ENCODE results near the gene CCDC192. TPM values are rescaled to one million over a fixed set of nuclear protein-coding genes. Genes with fewer than 3 reads are reported as not detected.

Gene CCDC192
- total and polyA plus RNA-seq, 2 donors (not counting 3 experiments of a cell fraction or from before 2014, with no cell fraction given): not detected

- H3K79me2 ChIP-seq (ENCODE audit: control insufficient read depth, insufficient read depth, low read length): no peaks in the 10 kb centered on the region
- FAIRE-seq (no peak), DNase-seq (ENCODE audit: low read depth, low spot score) (no peak)
- H3K4me3 ChIP-seq (replicated peaks in 1 of 3; ENCODE audit: insufficient read depth in 1 of 3, low read depth in 1 of 3, low read length in 3 of 3): no peak overlapping the region
- intact Hi-C loops (cut with micrococcal nuclease): loop anchor here (2.0 kb wide), 2 partner anchors 24 to 76 kb away; no protein-coding TSS in a partner anchor
- no TSS peak for BruUV-seq (replicated peaks)
- H3K9me3 ChIP-seq (replicated peaks; ENCODE audit: control insufficient read depth, insufficient read depth, low read length): no peaks in the 10 kb centered on the region
- peaks cover 14% of the 10 kb centered on the region for H3K4me1 ChIP-seq (ENCODE audit: control insufficient read depth, extremely low read depth, insufficient read depth, low read length)
- POLR2A ChIA-PET: no interaction called here
- no peaks in the 10 kb centered on the region for H3K36me3 ChIP-seq (ENCODE audit: control insufficient read depth in 2 of 2, extremely low read depth in 1 of 2, insufficient read depth in 2 of 2, low read length in 2 of 2)
- TF ChIP-seq POLR2A (IDR thresholded peaks at IDR 0.05; ENCODE audit: low read depth, low read length) (no peak), JUN (IDR thresholded peaks at IDR 0.05; ENCODE audit: borderline replicate concordance, insufficient read depth, insufficient read length, low read depth) (no peak), GATA2 (IDR thresholded peaks at IDR 0.05; ENCODE audit: insufficient read depth, insufficient read length, low read depth, low read length) (no peak), CTCF (IDR thresholded peaks at IDR 0.05; ENCODE audit: extremely low read depth in 1 of 2, insufficient read depth in 1 of 2, low read depth in 1 of 2, low read length in 2 of 2) (no peak), MYC (IDR thresholded peaks at IDR 0.05; ENCODE audit: low read depth, low read length) (no peak), POLR2AphosphoS5 (IDR thresholded peaks at IDR 0.05; ENCODE audit: insufficient read depth, low read depth, low read length) (no peak), FOS (IDR thresholded peaks at IDR 0.05; ENCODE audit: borderline replicate concordance, insufficient read depth, low read length) (no peak), EZH2 (IDR thresholded peaks at IDR 0.05; ENCODE audit: borderline replicate concordance, low read depth, low read length, severe bottlenecking) (no peak)
- TF ChIP-seq, protein P1, sequence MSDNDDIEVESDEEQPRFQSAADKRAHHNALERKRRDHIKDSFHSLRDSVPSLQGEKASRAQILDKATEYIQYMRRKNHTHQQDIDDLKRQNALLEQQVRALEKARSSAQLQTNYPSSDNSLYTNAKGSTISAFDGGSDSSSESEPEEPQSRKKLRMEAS (IDR thresholded peaks at IDR 0.05; ENCODE audit: insufficient read depth, insufficient read length): no peak
- H2AFZ ChIP-seq (ENCODE audit: low read depth, low read length): no peak overlapping the region
- no peaks in the 10 kb centered on the region for H3K9me1 ChIP-seq (replicated peaks; ENCODE audit: control insufficient read depth, extremely low read depth, insufficient read depth, low read length)
- CTCF ChIA-PET: interaction anchor here (1.1 to 1.7 kb wide), 5 partner anchors 9 to 614 kb away, joined by 3 to 6 read pairs (median 4); no protein-coding TSS in a partner anchor
- H3K27ac ChIP-seq (ENCODE audit: insufficient read depth, low read depth, low read length): no peak overlapping the region
- no peak overlapping the region for H3K9ac ChIP-seq (replicated peaks; ENCODE audit: extremely low read depth, insufficient read depth, low read length)
- no peaks in the 10 kb centered on the region for H3K27me3 ChIP-seq (ENCODE audit: control insufficient read depth in 2 of 2, insufficient read depth in 2 of 2, low read length in 2 of 2)
- no peak overlapping the region for H3K4me2 ChIP-seq (ENCODE audit: insufficient read depth, low read length)
- no peaks in the 10 kb centered on the region for H4K20me1 ChIP-seq (replicated peaks; ENCODE audit: control insufficient read depth, extremely low read depth, insufficient read depth, low read length)
- dilution Hi-C loops (cut with MboI; ENCODE audit: extremely low pct_ligation_motif_present, low sequenced_read_pairs): no loop called here
Observed at GRCh38 chr5:127884416-127884815, 181.2 kb downstream of the CCDC192 start.

Data from endothelial cell of umbilical vein (primary cell).